Measurements from ENCODE around the gene ZCCHC14. TPM values are rescaled to one million over a fixed set of nuclear protein-coding genes. Genes with fewer than 3 reads are reported as not detected.

The ZCCHC14 gene
- total and polyA plus RNA-seq, 10 of the 15 experiments (the other 5 are each of a cell fraction or from before 2014, with no cell fraction given), result 0.02 to 0.26 (median 0.05) TPM; not detected in 3

GRCh38 chr16:87540897-87541146 is 48.0 kb upstream of the ZCCHC14 start:
- DNase-seq (ENCODE audit: low read depth, low spot score) (no peak), ATAC-seq (no peak), FAIRE-seq (no peak)
- Histone ChIP-seq H4K20me1 (ENCODE audit: control insufficient read depth, insufficient read depth) (no peaks in the 10 kb centered on the region), H3K9me3 (replicated peaks; ENCODE audit: control insufficient read depth, insufficient read depth, low read length) (peaks cover 2% of the 10 kb centered on the region; the same call in 1 of the 3 replicates), H3K4me3 (no peak overlapping the region), H3K9ac (ENCODE audit: control insufficient read depth, insufficient read depth, low read length) (no peak overlapping the region), H3K4me1 (ENCODE audit: control insufficient read depth, insufficient read depth, low read length) (no peaks in the 10 kb centered on the region), H3K27ac (ENCODE audit: control insufficient read depth, insufficient read depth) (no peak overlapping the region), H3K36me3 (ENCODE audit: control insufficient read depth in 2 of 2, insufficient read depth in 2 of 2, low read length in 1 of 2) (no peaks in the 10 kb centered on the region), H3K27me3 (replicated peaks in 1 of 2; ENCODE audit: control insufficient read depth in 2 of 2, insufficient read depth in 2 of 2, low read length in 1 of 2) (peaks cover 4% of the 10 kb centered on the region in 2 experiments; a peak in 2 of 4 replicates), H3K79me2 (ENCODE audit: control insufficient read depth, insufficient read depth, low read length) (no peaks in the 10 kb centered on the region), H2AFZ (ENCODE audit: control insufficient read depth, low read depth, low read length) (no peak overlapping the region), H3K4me2 (ENCODE audit: control insufficient read depth, insufficient read depth) (no peak overlapping the region)
- in situ Hi-C loops (cut with MboI), result no loop called here
- no TSS peak for BruUV-seq (replicated peaks)
- 36% methylated on average over 6 of the region's 6 CpGs for WGBS (ENCODE audit: insufficient coverage, insufficient replicate concordance, low lambda C conversion rate, missing lambda C conversion rate)
- ChIA-PET POLR2A (no interaction called here), RAD21 (ENCODE audit: unreplicated experiment) (no interaction called here), SMC1A (ENCODE audit: uncharacterized antibody, unreplicated experiment) (no interaction called here), CTCF (no interaction called here)
- no peak for TF ChIP-seq SIX5 (IDR thresholded peaks at IDR 0.05; ENCODE audit: low read depth, low read length, severe bottlenecking)
- TF ChIP-seq WRNIP1 (IDR thresholded peaks at IDR 0.05; ENCODE audit: borderline replicate concordance, low read depth, low read length), result no peak
- TF ChIP-seq MAX (IDR thresholded peaks at IDR 0.05; ENCODE audit: low read depth, low read length), result no peak
- TF ChIP-seq TBL1XR1 (IDR thresholded peaks at IDR 0.05; ENCODE audit: low read depth, low read length), result no peak
- TF ChIP-seq ASH2L (IDR thresholded peaks at IDR 0.05; ENCODE audit: borderline replicate concordance, low read depth), result no peak
- no peak for TF ChIP-seq SUZ12 (IDR thresholded peaks at IDR 0.05; ENCODE audit: unreplicated experiment)
- no peak for TF ChIP-seq CBX5 (IDR thresholded peaks at IDR 0.05; ENCODE audit: low read depth)
- no peak for TF ChIP-seq PML (IDR thresholded peaks at IDR 0.05; ENCODE audit: low read length)
- no peak for TF ChIP-seq EP300 (IDR thresholded peaks at IDR 0.05; ENCODE audit: borderline replicate concordance in 1 of 2, control insufficient read depth in 1 of 2, low read depth in 2 of 2, low read length in 2 of 2)
- TF ChIP-seq DPF2 (IDR thresholded peaks at IDR 0.05), result no peak
- TF ChIP-seq NFYA (IDR thresholded peaks at IDR 0.05; ENCODE audit: borderline replicate concordance, low read depth, low read length), result no peak
- no peak for TF ChIP-seq PKNOX1 (IDR thresholded peaks at IDR 0.05)
- TF ChIP-seq HDAC6 (IDR thresholded peaks at IDR 0.05; ENCODE audit: unreplicated experiment), result no peak
- TF ChIP-seq MLLT1 (IDR thresholded peaks at IDR 0.05), result no peak
- TF ChIP-seq SREBF2 (IDR thresholded peaks at IDR 0.05; ENCODE audit: low read length), result no peak
- no peak for TF ChIP-seq SUPT20H (IDR thresholded peaks at IDR 0.05; ENCODE audit: borderline replicate concordance, control insufficient read depth, low read depth, low read length)
- intact Hi-C loops (cut with micrococcal nuclease; ENCODE audit: unreplicated experiment), result no loop called here
